ENCODE data around the gene ERC2. TPM values are rescaled to one million over a fixed set of nuclear protein-coding genes. Genes with fewer than 3 reads are reported as not detected.
A peak's percentile ranks its signal among the peaks of the same experiment; 100 is the strongest.

ERC2 gene
- total RNA-seq, 1 donor from 2014 or later, result 48.3 TPM

- Mint-ChIP-seq H3K27me3 (ENCODE audit: unreplicated experiment) (peaks cover 36% of the 10 kb centered on the region), H3K4me3 (ENCODE audit: unreplicated experiment) (peak overlapping the region; percentile 54), H3K36me3 (ENCODE audit: unreplicated experiment) (no peaks in the 10 kb centered on the region), H3K27ac (ENCODE audit: unreplicated experiment) (no peak overlapping the region), H3K9me3 (ENCODE audit: unreplicated experiment) (peaks cover 9% of the 10 kb centered on the region), H3K4me1 (ENCODE audit: low read depth, unreplicated experiment) (peaks cover 32% of the 10 kb centered on the region)
- no peak for TF ChIP-seq CTCF (IDR thresholded peaks at IDR 0.05; ENCODE audit: partially characterized antibody, unreplicated experiment)
- DNase-seq, result no peak
Measured at GRCh38 chr3:55484191-55484689, 984.0 kb downstream of the ERC2 start.

- TF ChIP-seq CTCF (IDR thresholded peaks at IDR 0.05; ENCODE audit: partially characterized antibody, unreplicated experiment), result peak; percentile 5
Measured at GRCh38 chr3:55483196-55484095, 984.8 kb downstream of the ERC2 start.

GRCh38 chr3:55482496-55483195, 985.6 kb downstream of the ERC2 start:
- H3K4me3 Mint-ChIP-seq (ENCODE audit: unreplicated experiment), result peak overlapping the region; percentile 84
- no peak for TF ChIP-seq CTCF (IDR thresholded peaks at IDR 0.05; ENCODE audit: partially characterized antibody, unreplicated experiment)
- H3K27ac Mint-ChIP-seq (ENCODE audit: unreplicated experiment), result no peak overlapping the region
- H3K4me1 Mint-ChIP-seq (ENCODE audit: low read depth, unreplicated experiment), result peaks cover 35% of the 10 kb centered on the region
- peaks cover 30% of the 10 kb centered on the region for H3K27me3 Mint-ChIP-seq (ENCODE audit: unreplicated experiment)
- peaks cover 9% of the 10 kb centered on the region for H3K9me3 Mint-ChIP-seq (ENCODE audit: unreplicated experiment)
- DNase-seq, result peak; percentile 34
- no peaks in the 10 kb centered on the region for H3K36me3 Mint-ChIP-seq (ENCODE audit: unreplicated experiment)

More at GRCh38 chr3:55483196-55484095, 984.8 kb downstream of the ERC2 start:
- Mint-ChIP-seq H3K27ac (ENCODE audit: unreplicated experiment) (no peak overlapping the region), H3K9me3 (ENCODE audit: unreplicated experiment) (peaks cover 9% of the 10 kb centered on the region), H3K4me3 (ENCODE audit: unreplicated experiment) (peak overlapping the region; percentile 84), H3K36me3 (ENCODE audit: unreplicated experiment) (no peaks in the 10 kb centered on the region), H3K27me3 (ENCODE audit: unreplicated experiment) (peaks cover 30% of the 10 kb centered on the region), H3K4me1 (ENCODE audit: low read depth, unreplicated experiment) (peaks cover 32% of the 10 kb centered on the region)
- peak; percentile 21 for DNase-seq

GRCh38 chr3:55481744-55482495, 986.3 kb downstream of the ERC2 start:
- peak overlapping the region; percentile 75 for H3K4me3 Mint-ChIP-seq (ENCODE audit: unreplicated experiment)
- no peak overlapping the region for H3K27ac Mint-ChIP-seq (ENCODE audit: unreplicated experiment)
- H3K9me3 Mint-ChIP-seq (ENCODE audit: unreplicated experiment), result peaks cover 11% of the 10 kb centered on the region
- peaks cover 28% of the 10 kb centered on the region for H3K27me3 Mint-ChIP-seq (ENCODE audit: unreplicated experiment)
- no peaks in the 10 kb centered on the region for H3K36me3 Mint-ChIP-seq (ENCODE audit: unreplicated experiment)
- peak; percentile 68 for DNase-seq
- peaks cover 39% of the 10 kb centered on the region for H3K4me1 Mint-ChIP-seq (ENCODE audit: low read depth, unreplicated experiment)
- TF ChIP-seq CTCF (IDR thresholded peaks at IDR 0.05; ENCODE audit: partially characterized antibody, unreplicated experiment), result no peak
